ENCODE data around the gene RASSF8. TPM values are rescaled to one million over a fixed set of nuclear protein-coding genes. Genes with fewer than 3 reads are reported as not detected.
A peak's percentile ranks its signal among the peaks of the same experiment; 100 is the strongest.

The RASSF8 gene
- total and polyA plus RNA-seq, 11 donors = 5.2 to 44.6 (median 28.5) TPM

DNA sequence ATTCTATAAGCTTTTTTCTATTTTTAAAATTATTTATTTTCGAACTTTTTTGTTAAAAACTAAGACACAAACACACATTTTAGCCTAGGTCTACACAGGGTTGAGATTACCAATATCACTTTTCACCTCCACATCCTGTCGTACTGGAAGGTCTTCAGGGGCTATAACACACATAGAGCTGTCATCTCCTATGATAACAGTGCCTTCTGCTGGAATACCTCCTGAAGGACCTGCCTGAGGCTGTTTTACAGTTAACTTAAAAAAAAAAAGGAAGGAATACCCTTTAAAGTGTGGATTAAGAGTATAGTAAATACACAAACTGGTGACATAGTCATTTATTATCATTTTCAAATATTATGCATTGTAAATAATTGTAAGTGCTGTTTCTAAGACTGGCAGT lies 43.0 kb downstream of the RASSF8 start:
- 59 to 67% (median 62%) methylated on average over 2 of the region's 2 CpGs for WGBS, 4 donors
- Histone ChIP-seq H3K36me3 (peaks cover 0 to 10% (median 0%) of the 10 kb centered on the region in 9 donors), H3K4me1 (peaks cover 0 to 16% (median 5%) of the 10 kb centered on the region in 12 donors), H3K4me3 (no peak overlapping the region), H3K9me3 (peaks cover 0 to 13% (median 2%) of the 10 kb centered on the region in 12 donors), H3K27ac (no peak overlapping the region), H3K27me3 (no peaks in the 10 kb centered on the region)
- ATAC-seq (no peak), DNase-seq (no peak)
- no peak for TF ChIP-seq POLR2A (IDR thresholded peaks at IDR 0.05)
- TF ChIP-seq, protein P1, sequence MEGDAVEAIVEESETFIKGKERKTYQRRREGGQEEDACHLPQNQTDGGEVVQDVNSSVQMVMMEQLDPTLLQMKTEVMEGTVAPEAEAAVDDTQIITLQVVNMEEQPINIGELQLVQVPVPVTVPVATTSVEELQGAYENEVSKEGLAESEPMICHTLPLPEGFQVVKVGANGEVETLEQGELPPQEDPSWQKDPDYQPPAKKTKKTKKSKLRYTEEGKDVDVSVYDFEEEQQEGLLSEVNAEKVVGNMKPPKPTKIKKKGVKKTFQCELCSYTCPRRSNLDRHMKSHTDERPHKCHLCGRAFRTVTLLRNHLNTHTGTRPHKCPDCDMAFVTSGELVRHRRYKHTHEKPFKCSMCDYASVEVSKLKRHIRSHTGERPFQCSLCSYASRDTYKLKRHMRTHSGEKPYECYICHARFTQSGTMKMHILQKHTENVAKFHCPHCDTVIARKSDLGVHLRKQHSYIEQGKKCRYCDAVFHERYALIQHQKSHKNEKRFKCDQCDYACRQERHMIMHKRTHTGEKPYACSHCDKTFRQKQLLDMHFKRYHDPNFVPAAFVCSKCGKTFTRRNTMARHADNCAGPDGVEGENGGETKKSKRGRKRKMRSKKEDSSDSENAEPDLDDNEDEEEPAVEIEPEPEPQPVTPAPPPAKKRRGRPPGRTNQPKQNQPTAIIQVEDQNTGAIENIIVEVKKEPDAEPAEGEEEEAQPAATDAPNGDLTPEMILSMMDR (IDR thresholded peaks at IDR 0.05) = no peak
- intact Hi-C loops (cut with DNase I) = no loop called here

DNA sequence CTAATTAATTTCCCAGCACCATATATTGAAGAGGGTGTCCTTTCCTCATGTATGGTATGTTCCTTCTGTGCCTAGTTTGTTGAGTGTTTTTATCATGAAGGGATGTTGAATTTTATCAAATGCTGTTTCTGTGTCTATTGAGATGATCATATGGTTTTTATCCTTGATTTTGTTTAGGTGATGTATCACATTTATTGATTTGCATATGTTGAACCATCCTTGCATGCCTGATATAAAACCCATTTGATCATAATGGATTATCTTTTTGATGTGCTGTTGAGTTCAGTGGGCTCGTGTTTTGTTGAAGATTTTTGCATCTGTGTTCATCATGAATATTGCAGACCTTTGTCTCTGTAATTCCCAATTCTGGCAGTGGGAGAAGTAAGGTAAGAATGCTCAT lies 44.6 kb downstream of the RASSF8 start:
- intact Hi-C loops (cut with DNase I) = no loop called here
- peaks cover 0 to 13% (median 2%) of the 10 kb centered on the region in 12 donors for H3K9me3 ChIP-seq
- H3K36me3 ChIP-seq = peaks cover 0 to 10% (median 0%) of the 10 kb centered on the region in 9 donors
- no peak for ATAC-seq
- TF ChIP-seq, protein P1 (IDR thresholded peaks at IDR 0.05) = no peak
- no peak for TF ChIP-seq POLR2A (IDR thresholded peaks at IDR 0.05)
- H3K27me3 ChIP-seq = no peaks in the 10 kb centered on the region
- H3K27ac ChIP-seq = no peak overlapping the region
- WGBS, 4 donors = 96 to 97% (median 97%) methylated on average over 1 of the region's 1 CpG
- peaks cover 0 to 3% (median 0%) of the 10 kb centered on the region in 12 donors for H3K4me1 ChIP-seq
- H3K4me3 ChIP-seq = no peak overlapping the region
- no peak for DNase-seq

DNA sequence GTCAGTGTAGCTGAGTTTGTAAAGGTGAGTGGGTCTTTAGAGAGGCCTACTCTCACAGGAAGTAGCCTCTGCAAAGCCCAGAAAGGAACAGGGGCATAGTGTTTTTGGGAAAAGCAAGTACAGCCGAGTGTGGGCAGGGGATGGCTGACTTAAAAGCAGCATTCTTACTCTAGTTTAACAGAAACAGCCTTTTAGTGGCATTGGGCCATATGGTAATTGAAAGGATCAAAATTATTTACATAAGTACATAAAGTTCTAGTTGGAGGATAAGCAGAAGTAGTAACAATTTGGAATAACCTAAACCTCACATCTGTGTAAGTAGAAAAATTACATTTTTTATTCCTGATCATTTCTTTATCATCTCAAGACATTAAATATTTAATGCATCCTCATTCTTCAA lies 49.1 kb downstream of the RASSF8 start:
- intact Hi-C loops (cut with DNase I) = loop anchor here in 1 of 10 donors (5.0 kb wide), 1 partner anchor 45 kb away; no protein-coding TSS in a partner anchor

DNA sequence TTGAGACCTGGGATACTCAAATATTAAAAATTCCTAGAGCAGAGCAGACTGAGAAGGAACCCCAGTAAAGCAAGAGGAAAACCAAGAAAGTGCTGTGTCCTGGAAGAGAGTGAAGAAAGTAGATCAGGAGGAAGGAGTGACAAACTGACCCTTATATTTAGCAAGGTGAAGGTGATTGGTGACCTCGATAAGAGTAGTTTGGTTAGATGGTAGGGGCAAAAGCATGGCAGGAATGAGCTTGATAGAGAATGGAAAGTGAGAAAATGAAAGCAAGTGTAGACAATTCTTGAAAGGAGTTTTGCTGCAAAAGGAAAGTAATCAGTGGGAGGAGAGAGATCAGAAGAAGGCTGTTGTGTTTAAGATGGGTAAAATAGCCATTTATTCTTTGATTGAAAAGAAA lies 51.1 kb downstream of the RASSF8 start:
- 92 to 98% (median 95%) methylated on average over 1 of the region's 1 CpG for WGBS, 4 donors

More for the DNA sequence above, 49.1 kb downstream of the RASSF8 start:
- 85 to 93% (median 88%) methylated on average over 1 of the region's 1 CpG for WGBS, 4 donors
- peaks cover 0 to 10% (median 0%) of the 10 kb centered on the region in 12 donors for H3K9me3 ChIP-seq
- H3K36me3 ChIP-seq = peaks cover 0 to 8% (median 0%) of the 10 kb centered on the region in 9 donors
- no peak for ATAC-seq
- H3K4me3 ChIP-seq = no peak overlapping the region
- no peak for DNase-seq
- H3K4me1 ChIP-seq = peaks cover 15 to 42% (median 32%) of the 10 kb centered on the region in 12 donors
- H3K27ac ChIP-seq = peak overlapping the region in 1 of 12 donors; percentile 2
- no peaks in the 10 kb centered on the region for H3K27me3 ChIP-seq
- TF ChIP-seq POLR2A (IDR thresholded peaks at IDR 0.05) = no peak
- TF ChIP-seq, protein P1 (IDR thresholded peaks at IDR 0.05) = no peak

More for the DNA sequence above, 51.1 kb downstream of the RASSF8 start:
- no peak for DNase-seq
- intact Hi-C loops (cut with DNase I) = loop anchor here in 1 of 10 donors (5.0 kb wide), 1 partner anchor 47 kb away; no protein-coding TSS in a partner anchor
- peaks cover 15 to 54% (median 33%) of the 10 kb centered on the region in 12 donors for H3K4me1 ChIP-seq
- no peak overlapping the region for H3K4me3 ChIP-seq
- H3K9me3 ChIP-seq = no peaks in the 10 kb centered on the region
- no peaks in the 10 kb centered on the region for H3K36me3 ChIP-seq
- no peak for ATAC-seq
- H3K27me3 ChIP-seq = no peaks in the 10 kb centered on the region
- H3K27ac ChIP-seq = peak overlapping the region in 5 of 12 donors; percentile 47 to 84 (median 62)
- no peak for TF ChIP-seq POLR2A (IDR thresholded peaks at IDR 0.05)
- TF ChIP-seq, protein P1 (IDR thresholded peaks at IDR 0.05) = no peak

Data from heart left ventricle (tissue), 16 donors.